EL (cell line): Measurements from ENCODE around the gene BCAP31.
"Not testable (repeated sequence)": the region's sequence is repeated elsewhere in the genome, so short reads cannot be mapped to it uniquely, and the experiment has no call there.

ENCODE experiments used
- DNase-seq: peaks from one replicate; pipeline ENCODE4 v3.0.0-alpha.2; 2016

BCAP31 gene

DNA sequence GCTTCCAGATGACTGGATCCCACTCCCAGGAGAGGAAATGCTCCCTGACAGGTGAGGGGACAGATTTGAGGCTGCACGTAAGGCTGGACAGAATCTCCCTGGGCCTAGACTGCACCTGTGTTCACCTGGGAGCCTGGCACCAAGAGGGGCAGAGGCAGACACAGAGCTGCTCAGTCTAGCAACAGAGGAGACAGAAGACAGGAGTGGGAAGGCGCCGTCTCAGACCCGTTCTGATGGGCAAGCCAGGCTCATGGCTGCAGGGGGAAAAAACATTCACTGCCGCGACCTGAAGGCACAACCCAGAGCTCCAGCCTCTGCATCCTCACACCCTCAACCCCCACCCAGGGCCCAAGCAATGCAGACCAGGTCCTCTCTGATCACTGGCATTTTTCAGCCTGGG, 16.8 kb downstream of the BCAP31 start:
- no peak for DNase-seq

DNA sequence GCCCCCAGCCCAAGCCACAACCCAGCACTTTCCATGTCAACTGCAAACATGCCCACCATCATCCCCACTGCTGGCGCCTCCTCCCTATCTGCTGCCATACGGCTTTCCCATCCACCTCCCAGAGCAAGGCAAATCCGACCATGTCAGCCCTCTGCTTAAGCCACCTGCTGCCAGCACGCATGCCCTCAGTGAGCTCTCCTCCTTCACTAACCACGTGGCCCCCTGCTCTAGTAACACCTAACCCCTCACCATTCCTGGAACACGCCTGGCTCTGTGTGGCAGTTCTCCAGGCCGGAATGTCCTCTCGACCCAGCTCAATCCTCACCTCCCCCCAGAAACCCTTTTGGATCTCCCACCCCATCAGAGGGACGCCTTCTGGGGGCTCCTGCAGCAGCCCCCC, 17.4 kb downstream of the BCAP31 start:
- DNase-seq = no peak

DNA sequence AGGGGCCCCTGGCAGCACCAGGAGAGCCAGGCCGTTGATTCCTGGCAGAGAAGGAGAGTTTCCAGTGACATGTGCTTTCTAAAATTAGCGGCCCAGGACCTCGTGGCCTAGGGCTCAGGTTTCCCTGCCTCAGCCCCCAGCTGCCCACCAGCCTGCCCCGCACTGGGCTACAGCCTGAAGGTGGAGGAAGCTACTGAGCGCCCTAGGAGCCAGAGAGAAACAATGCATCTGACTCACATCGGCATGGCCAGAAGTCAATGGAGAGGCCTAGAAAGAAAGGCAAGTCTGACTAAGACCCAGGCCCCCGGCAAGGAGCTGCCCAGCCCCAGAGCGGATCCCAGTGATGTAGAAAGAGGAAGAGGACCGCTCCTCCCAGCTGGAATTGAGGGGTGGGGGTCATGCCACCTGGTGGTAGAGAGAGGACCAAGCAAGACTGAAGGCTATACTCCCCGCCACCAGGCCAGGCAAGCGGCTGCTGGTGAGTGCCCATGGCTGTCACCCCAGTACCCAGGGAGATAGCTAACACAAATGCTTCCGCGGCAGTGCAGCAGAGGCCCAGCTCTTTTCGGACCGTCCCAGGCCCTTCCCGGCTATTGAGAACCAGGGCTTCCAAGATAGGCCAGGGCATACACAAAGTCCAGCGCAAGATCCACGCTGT, 18.7 kb downstream of the BCAP31 start:
- not testable (repeated sequence) for DNase-seq

DNA sequence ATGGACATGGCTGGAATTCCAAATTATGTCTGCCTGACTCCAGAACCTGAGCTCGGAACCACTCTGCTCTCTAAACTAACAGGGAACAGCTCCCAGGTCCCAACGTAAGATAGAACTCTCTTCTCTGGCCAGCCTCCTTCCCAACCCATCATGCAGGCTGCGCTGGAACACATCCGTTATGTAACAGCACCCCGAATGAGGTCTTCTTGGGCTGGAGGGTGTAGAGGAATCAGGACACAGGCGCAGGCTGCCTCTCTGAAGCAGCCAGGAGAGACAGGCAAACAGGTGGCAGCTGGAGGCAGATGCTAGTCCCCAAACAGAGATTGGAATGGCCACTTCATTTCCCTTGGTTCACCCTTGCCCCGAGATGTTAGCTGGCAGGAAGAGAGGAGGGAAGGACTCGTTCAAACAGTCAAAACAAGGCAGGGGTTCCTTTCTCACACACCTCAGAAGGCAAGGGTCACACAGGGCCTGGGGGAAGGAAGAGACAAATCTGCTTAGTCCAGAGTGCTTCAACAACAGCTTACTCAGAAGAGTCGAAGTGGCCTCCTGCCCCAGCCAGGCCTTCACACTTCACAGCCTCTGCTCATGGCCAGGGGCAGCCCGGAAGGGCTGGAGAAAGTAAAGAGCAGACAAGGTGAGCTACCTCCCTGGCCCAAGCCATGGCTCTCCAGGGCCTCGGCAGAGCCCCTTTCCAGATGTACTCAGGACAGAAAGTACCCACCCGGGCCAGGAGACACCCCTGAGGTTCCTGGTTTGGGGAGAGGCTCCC, 19.4 kb downstream of the BCAP31 start:
- not testable (repeated sequence) for DNase-seq

DNA sequence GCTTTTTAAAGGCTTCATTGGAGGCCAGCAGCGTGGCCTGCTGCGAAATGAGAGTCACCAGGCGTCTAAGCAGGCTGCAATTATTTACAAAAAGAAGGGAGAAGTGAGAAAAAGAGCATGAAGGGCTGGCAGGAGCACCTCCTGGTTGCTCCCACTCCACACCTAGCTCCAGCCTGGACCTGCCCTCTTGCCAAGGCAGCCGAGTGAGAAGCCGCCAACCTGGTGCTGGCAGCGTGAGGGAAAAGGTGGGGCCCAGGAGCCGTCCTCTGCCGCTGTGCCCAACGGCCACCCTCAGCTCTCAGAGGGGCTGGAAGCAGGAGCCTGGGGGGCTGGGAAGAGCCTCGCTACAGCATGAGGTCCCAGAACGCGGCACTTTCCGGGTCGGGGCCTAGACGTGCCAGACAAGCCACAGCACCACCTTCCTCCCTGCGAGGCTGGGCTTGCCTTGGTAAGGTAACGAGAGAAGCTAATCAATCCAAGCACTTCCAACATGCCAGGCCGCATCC, 20.1 kb downstream of the BCAP31 start:
- no peak for DNase-seq

DNA sequence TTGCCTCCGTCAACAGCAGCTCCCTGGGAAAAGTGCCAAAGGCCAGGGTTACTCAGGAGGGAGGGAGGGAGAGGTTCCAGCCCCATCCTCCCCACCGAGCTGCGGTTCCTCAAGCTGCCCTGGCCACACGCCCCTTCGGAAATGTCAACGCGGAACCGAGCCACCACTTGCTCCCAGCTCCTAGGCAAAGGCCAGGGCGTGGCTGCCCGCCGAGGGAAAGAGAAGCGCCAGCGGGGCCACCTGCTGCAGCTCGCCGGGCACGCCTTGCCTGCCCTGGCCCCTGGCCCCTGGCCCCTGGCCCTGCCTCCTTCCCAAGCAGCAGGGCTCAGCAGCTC, 21.2 kb downstream of the BCAP31 start:
- DNase-seq = no peak

DNA sequence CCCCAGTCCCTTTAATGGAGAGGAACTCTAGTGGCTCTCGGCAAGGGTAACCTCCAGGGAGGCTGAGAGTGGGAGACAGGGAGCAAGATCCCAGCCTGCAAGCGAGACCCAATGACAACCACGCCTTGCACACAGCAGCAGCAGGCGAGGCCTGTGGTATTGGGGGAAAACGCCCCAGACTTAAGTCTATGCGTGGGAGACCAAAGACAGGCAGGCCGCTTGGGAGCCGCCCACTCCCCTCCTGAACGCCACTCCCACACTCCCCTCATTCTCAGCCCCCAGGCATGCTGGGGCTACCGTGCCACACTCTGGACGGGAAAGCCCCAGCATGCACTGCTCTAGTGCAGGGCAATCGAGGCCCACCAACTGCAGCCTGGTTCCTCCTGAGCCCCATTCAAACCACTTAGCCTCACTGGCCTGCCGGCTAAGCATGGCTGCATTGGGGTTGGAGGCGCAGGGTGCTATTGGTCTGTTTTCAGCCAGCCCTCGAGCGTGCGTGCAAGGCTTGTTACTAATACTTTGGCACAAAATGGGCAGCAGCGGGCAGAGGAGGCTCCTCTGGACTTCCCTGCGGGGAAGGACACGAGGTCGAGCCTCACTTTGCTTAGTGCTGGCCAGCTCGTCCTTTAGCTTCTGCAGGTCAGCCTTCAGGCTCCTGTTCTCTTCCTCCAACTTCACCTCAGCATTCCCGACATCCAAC, 21.7 kb downstream of the BCAP31 start:
- DNase-seq = no peak

DNA sequence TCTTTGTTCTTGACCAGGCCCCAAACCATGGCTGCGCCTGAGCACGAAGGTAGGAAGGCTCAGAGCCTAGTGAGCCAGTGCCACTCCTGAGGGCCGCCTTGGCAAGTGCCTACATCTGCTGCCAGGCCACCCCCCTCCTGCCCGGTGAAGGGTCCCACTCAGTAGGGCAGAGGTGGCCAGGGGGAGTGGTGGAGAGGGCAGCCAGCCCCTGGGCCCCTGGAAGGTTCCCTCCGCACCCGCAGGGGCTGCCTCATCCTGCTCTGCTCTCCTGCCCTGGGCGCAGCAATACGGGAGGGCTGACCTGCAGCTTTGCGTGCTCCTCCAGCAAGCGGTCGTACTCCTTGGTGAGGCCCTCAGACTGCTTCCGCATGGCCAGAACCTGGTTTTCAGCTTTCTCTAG, 22.5 kb downstream of the BCAP31 start:
- no peak for DNase-seq

DNA sequence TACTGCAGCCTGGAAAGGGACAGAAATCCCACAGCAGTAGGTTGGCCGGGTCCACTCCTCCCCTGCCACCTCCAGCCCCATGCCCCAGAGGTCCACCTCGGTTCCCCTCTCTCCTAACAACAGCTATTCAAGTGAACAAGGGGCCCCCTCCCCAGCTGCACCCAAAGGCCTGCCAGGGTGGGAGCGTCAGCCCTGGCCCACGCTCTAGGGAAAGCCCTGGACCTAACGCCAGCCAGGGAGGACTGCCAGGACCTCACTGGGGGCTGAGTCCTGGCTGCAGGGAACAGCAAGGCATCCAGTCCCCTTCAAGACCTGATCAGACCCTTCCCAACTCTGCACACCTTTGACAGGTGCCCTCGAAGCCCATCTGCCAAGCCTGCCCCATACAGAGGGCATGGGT, 23.2 kb downstream of the BCAP31 start:
- DNase-seq = no peak

DNA sequence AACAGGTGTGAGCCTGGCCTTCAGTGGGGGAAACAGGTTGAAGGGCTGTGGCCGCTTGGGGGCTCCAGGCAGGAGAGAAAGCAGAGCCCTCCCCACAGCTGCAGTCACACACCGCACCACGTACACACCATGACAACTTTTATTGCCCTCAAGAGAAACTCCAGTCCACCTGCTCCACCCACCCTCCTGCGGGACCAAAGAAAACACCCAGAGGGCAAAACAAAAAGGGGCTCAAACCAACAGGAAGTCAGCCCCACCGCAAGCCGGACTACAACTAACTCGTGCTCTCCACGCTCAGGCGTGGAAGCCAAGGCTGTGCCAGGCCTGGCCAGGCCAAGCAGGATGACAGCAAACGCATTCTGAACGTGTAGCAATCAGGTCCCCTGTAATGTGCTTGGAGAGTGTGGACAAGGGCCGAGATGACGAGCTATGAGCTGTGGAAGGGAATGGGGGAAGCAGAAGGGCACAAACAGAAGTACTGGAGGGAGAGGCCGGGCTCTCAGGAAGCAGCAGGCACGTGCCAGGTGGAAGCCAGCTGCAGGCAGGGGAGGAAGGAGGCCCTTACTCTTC, 23.7 kb downstream of the BCAP31 start:
- no peak for DNase-seq

DNA sequence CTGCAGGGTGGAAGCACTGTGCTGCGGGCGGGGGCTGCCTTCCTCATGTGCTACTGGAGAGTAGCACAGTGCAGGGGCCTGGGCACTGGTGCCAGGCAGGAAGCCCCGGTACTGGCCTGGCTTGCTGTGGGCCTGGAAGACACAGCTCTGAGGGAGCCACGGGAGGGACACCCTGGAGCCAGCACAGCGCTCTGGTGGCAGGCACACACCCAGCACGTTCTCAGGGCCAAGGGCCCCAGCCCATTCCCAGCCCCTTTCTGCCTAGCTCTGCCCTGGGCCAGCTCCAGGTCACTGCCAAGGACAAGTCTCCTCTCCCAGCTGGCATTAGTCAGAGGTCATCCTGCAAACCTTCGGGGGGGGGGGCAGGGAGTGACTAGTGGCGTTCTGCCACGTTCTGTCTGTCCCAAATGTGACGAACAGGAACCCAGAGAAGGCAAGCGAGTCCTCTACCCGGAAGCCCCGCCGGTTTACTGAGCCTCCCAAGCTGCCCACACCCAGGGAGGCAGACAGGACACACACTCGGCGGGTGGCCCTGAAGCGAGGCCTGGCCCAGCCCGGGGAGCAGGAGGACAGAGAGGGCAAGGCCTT, 24.3 kb downstream of the BCAP31 start:
- DNase-seq = not testable (repeated sequence)

DNA sequence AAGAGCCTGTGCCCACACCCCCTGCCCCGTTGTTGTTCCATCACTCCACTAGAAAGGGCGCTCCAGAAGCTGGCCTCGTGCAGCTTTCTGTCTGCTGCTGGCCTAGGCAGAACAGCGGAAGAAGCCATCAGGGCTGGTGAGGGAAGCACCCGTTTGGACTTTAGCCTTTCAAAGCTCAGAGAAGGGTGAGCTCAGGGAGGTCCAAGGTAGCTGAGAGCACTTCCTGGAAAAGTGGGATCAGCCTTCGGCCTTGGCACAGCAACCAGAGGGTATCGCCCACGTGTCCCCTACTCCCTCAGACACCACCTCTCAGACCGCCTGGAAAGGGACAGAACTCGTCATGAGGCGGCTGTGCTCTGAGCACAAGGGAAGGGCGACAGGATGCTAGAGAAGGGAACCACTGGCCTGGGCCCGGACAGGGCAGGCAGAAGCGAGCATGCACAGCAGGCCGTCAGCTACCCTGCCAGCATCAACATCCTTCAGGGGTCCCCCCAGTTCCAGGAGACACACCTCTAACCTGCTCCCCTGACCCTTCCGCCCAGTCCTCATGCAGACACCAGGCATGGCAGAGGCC, 24.9 kb downstream of the BCAP31 start:
- not testable (repeated sequence) for DNase-seq

DNA sequence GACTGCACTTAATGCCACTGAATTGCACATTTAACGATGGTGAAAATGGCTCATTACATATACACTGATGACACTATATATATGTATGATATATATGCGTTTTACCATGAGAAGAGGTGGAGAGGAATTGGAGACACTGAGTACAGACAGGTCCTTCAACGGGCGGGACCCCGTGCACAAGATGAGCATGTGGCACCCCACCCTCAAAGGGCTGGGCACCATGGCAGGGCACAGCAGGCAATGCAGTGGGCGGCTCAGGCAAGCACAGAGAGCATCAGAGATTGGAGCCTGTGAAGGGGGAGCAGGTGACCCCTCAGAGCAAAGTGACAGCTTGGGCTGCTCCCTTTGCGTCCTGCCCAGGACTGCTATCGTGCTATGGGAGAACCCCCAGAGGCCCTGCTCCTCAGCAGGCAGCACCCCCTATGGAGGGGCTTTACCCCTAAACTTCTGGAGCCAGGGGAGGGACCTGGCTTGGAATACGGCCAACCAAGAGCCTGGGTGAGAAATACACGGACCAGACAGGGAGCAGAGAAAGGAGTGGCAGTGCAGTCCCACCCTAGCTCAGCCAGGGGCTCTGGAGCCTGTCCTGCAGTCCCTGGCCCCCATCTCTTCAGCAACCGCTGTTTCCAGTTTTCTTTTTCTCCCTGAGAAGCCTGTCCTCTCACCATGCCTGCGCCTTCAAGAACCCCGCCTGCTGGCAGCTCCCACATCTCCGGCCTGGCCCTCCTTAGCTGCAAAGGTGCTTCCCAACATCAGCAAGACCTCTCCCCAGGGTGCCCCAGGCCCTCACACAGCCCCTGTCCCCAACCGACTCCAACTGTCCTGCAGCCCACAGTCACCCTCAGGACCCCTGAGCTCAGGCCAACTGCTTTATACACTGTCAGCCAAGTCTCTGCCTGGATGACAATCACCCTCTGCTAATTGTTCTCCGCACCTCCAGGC, 26.0 kb downstream of the BCAP31 start:
- DNase-seq = no peak

DNA sequence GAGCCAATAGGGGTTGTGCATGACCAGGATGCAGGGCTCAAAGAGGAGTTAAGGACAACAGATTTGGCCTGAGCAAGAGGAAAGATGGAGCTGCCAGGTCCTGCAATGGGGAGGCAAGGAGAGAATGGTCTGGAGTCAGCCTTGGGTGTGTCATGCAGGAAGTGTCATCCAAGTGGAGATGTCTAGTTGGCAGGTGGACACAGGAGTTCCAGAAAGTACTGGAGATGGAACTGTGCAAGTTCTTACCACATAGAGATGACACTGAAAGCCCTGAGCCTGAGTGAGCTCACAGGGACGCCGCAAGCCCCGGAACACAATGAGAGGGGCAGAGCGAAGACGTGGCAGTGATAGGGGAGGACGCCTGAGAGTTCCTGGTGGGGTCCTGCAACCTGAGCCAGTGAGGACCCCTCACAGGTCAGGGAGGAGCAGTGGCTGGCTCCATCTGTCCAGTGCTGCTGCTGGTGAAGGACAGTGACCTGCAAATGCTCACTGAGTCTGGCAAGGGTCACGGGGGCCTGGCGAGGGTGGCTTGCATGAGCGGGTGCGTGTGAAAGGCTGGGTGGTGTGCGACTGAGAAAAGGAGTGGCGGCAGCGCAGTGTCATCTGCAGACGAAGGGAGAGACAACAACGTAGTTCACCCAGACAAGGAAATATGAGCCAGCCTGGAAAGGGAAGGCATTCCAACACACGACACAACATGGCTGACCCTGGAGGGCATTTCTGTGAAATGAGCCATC, 27.0 kb downstream of the BCAP31 start:
- not testable (repeated sequence) for DNase-seq

DNA sequence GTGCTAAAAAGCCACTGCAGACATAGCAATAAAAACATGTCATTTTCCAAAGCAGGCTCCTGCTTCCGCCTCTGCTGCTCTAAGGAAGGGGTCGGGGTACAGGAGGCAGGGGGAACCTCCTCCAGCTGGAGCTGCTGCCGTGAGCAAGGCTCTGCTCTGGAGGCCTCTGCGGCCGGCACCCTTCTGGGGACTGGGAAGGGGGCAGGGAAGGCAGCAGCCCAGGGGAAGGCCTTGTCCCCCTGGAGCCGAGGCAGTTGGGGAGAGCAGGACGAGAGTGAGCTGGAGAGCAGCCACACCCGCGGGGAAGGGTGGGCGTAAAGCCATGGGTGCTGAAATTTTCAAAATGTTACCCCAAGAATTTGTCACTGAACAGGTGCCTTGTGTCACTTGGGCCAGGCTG, 27.6 kb downstream of the BCAP31 start:
- not testable (repeated sequence) for DNase-seq

DNA sequence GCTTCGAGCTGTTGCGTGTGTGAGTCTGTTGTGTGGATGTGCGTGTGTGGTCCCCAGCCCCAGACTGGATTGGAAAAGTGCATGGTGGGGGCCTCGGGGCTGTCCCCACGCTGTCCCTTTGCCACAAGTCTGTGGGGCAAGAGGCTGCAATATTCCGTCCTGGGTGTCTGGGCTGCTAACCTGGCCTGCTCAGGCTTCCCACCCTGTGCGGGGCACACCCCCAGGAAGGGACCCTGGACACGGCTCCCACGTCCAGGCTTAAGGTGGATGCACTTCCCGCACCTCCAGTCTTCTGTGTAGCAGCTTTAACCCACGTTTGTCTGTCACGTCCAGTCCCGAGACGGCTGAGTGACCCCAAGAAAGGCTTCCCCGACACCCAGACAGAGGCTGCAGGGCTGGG, 28.1 kb downstream of the BCAP31 start:
- no peak for DNase-seq

DNA sequence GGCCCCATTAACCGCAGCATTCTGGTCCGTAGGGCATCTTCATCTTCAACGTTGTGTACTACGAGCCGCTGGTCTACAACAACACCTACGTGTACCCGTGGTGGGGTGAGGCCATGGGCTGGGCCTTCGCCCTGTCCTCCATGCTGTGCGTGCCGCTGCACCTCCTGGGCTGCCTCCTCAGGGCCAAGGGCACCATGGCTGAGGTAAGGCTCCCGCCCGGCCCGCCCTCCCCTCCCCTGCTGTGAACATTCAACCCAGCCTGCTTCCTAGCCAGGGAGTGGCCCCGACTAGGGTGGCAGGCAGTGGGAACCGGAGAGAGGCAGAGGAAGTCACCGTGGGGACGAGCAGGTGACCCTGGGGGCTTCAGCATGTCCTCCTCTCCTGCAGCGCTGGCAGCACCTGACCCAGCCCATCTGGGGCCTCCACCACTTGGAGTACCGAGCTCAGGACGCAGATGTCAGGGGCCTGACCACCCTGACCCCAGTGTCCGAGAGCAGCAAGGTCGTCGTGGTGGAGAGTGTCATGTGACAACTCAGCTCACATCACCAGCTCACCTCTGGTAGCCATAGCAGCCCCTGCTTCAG, 29.4 kb downstream of the BCAP31 start:
- DNase-seq = no peak

DNA sequence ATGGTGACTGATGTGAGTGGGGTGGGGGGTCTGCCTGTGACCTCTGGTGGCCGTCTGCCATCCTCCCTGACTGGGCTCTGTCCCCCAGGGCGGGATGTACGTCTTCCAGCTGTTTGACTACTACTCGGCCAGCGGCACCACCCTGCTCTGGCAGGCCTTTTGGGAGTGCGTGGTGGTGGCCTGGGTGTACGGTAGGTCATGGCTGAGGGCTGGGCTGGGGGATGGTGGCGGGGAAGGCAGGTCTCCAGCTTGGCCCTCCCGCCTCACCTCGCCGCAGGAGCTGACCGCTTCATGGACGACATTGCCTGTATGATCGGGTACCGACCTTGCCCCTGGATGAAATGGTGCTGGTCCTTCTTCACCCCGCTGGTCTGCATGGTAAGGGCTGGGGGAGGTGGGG, 29.9 kb downstream of the BCAP31 start:
- not testable (repeated sequence) for DNase-seq

DNA sequence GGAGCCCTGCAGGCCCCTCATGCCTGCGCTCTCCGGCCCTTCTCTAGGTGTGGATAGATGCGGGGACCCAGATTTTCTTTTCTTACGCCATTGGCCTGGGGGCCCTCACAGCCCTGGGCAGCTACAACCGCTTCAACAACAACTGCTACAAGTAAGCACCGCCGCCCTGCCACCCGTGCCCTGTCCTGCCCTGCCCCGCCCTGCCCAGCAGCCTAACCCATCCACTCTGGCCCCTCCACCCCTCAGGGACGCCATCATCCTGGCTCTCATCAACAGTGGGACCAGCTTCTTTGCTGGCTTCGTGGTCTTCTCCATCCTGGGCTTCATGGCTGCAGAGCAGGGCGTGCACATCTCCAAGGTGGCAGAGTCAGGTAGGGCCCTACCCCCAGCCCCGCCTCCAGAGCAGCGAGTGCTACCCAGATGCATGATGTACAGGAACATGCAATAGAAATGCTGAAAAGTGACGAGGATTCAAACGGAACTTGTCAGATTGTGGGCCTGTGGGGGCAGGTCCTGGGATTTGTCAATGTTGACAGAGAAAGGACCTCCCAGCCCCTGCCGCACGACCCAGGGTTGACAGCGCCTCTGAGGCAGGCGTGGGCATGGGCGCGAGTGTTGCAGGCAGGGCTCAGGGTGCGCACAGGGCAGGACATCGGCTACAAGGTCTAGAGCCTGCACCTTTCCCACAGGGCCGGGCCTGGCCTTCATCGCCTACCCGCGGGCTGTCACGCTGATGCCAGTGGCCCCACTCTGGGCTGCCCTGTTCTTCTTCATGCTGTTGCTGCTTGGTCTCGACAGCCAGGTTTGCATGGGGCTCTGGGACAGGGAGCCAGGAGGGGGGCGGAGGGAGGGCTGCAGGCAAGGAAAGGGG, 30.7 kb downstream of the BCAP31 start:
- DNase-seq = no peak
